HG02588 (cell line): Measurements from ENCODE around the gene FHIT.

ENCODE experiments used
- ATAC-seq: cut with Tn5 transposase; IDR thresholded peaks from one replicate; pipeline ENCODE4 v1.9.1; 2021; ENCODE audit warnings: mild to moderate bottlenecking, moderate library complexity; ENCODE audit not compliant: unreplicated experiment

Gene FHIT

GRCh38 chr3:60202052-60202726, 1049.1 kb downstream of the FHIT start:
- no peak for ATAC-seq

- ATAC-seq: no peak
These were observed 1051.9 kb downstream of the FHIT start for GRCh38 chr3:60199306-60199705.

- ATAC-seq: no peak
These were observed 1053.0 kb downstream of the FHIT start for GRCh38 chr3:60198179-60198720.

- ATAC-seq: no peak
These were observed 1058.7 kb downstream of the FHIT start for GRCh38 chr3:60192297-60193114.

GRCh38 chr3:60190073-60190472, 1061.2 kb downstream of the FHIT start:
- no peak for ATAC-seq

- no peak for ATAC-seq
These were observed 1061.9 kb downstream of the FHIT start for GRCh38 chr3:60189304-60189703.

- no peak for ATAC-seq
These were observed 1062.4 kb downstream of the FHIT start for GRCh38 chr3:60188803-60189202.

GRCh38 chr3:60187343-60187742, 1063.9 kb downstream of the FHIT start:
- no peak for ATAC-seq

- no peak for ATAC-seq
These were observed 1064.9 kb downstream of the FHIT start for GRCh38 chr3:60186359-60186758.

- no peak for ATAC-seq
These were observed 1066.1 kb downstream of the FHIT start for GRCh38 chr3:60185161-60185560.

- ATAC-seq: no peak
These were observed 1068.6 kb downstream of the FHIT start for GRCh38 chr3:60182697-60183096.

- no peak for ATAC-seq
These were observed 1072.2 kb downstream of the FHIT start for GRCh38 chr3:60178931-60179653.

GRCh38 chr3:60177726-60178125, 1073.5 kb downstream of the FHIT start:
- no peak for ATAC-seq

- no peak for ATAC-seq
These were observed 1074.6 kb downstream of the FHIT start for GRCh38 chr3:60176614-60177013.

- ATAC-seq: no peak
These were observed 1075.6 kb downstream of the FHIT start for GRCh38 chr3:60175680-60176079.

GRCh38 chr3:60169755-60170154, 1081.5 kb downstream of the FHIT start:
- no peak for ATAC-seq

- no peak for ATAC-seq
These were observed 1084.1 kb downstream of the FHIT start for GRCh38 chr3:60167186-60167585.

GRCh38 chr3:60160822-60161748, 1090.2 kb downstream of the FHIT start:
- ATAC-seq: no peak

- ATAC-seq: no peak
These were observed 1091.0 kb downstream of the FHIT start for GRCh38 chr3:60160111-60160821.

GRCh38 chr3:60158035-60158434, 1093.2 kb downstream of the FHIT start:
- no peak for ATAC-seq
